Epithelial cell of esophagus (primary cell): ENCODE data around the gene CDK5R1.
"Not testable (repeated sequence)": the region's sequence is repeated elsewhere in the genome, so short reads cannot be mapped to it uniquely, and the experiment has no call there.

Source experiments
- DNase-seq: peaks from one replicate; pipeline ENCODE4 v3.0.0; 2010; ENCODE audit warnings: low read depth
- H3K4me3 ChIP-seq: 2 replicates; pipeline ENCODE4 v1.5.1; 2011; ENCODE audit warnings: mild to moderate bottlenecking, low read length, control low read depth
- TF ChIP-seq, protein P1 (sequence below): IDR thresholded peaks from 2 replicates; pipeline ENCODE4 v1.5.1; 2011; ENCODE audit warnings: low read depth, mild to moderate bottlenecking, low read length, control low read depth, inconsistent platforms; ENCODE audit not compliant: insufficient read depth; ENCODE audit errors: missing control alignments

CDK5R1 gene

DNA sequence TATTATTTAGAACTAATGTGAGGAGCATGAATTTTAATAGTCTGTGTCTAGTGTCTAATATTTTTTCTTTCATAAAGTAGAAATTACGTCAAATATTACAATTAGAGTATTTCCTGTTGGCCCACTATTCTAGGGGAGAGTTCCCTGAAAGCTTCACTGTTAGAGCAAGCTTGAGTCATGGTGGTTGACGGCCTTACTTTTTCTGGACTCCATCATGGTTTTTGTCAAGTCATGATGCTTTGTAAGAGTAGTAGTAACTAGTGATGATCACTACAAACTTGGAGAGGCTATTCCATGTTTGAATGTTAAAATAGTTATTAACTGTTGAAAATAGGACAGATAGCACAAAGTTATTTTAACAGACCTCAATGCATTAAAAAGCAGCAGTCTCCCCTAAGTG lies 40.8 kb upstream of the CDK5R1 start:
- H3K4me3 ChIP-seq: peak overlapping the region; percentile 96
- peak; percentile 51 for DNase-seq
- TF ChIP-seq, protein P1, sequence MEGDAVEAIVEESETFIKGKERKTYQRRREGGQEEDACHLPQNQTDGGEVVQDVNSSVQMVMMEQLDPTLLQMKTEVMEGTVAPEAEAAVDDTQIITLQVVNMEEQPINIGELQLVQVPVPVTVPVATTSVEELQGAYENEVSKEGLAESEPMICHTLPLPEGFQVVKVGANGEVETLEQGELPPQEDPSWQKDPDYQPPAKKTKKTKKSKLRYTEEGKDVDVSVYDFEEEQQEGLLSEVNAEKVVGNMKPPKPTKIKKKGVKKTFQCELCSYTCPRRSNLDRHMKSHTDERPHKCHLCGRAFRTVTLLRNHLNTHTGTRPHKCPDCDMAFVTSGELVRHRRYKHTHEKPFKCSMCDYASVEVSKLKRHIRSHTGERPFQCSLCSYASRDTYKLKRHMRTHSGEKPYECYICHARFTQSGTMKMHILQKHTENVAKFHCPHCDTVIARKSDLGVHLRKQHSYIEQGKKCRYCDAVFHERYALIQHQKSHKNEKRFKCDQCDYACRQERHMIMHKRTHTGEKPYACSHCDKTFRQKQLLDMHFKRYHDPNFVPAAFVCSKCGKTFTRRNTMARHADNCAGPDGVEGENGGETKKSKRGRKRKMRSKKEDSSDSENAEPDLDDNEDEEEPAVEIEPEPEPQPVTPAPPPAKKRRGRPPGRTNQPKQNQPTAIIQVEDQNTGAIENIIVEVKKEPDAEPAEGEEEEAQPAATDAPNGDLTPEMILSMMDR: no peak

DNA sequence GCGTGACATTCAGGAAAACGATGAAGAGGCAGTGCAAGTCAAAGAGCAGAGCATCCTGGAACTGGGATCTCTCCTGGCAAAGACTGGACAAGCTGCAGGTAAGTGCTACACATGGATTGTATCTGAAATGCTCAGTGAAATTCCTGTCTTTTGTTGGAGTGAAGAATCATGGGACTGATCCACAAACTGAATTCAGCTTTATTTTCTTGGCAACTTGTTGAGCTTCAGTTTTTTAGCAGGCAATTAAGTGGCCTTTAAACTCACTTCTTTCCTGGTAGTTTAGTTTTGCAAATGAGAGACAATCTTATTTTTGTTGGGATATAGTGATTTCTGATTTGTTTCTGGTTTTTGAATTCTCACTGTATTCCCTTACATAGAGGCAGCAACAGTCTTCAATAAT lies 39.8 kb upstream of the CDK5R1 start:
- no peak for DNase-seq
- H3K4me3 ChIP-seq: no peak overlapping the region
- TF ChIP-seq, protein P1: no peak

DNA sequence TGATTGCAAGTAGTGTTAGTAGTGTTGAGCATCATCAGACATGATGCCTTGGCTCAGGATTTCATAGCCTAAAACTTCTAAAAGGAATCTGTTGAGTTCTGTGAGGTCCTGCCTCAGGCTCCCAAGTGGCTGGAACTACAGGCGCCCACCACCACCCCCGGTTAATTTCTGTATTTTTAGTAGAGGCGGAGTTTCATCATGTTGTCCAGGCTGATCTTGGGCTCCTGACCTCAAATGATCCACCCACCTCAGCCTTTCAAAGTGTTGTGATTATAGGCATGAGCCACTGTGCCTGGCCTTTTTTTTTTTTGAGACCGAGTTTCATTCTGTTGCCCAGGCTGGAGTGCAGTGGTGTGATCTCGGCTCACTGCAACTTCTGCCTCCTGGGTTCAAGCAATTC lies 36.8 kb upstream of the CDK5R1 start:
- TF ChIP-seq, protein P1: no peak
- H3K4me3 ChIP-seq: no peak overlapping the region
- DNase-seq: no peak

DNA sequence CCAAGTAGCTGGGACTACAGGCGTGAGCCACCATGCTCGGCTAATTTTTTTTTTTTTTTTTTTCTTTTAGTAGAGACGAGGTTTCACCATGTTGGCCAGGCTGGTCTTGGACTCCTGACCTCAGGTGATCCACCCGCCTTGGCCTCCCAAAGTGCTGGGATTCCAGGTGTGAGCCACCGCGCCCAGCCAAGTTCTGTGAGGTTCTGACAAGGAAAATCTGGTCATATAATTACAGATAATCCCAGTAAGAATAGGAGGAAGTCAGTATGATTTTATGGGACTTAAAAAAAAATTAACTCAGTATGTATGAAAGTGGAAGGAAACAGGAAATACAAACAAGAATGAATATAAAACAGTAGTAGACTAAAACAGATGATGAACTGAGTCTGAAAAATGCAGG lies 36.4 kb upstream of the CDK5R1 start:
- not testable (repeated sequence) for DNase-seq, H3K4me3 ChIP-seq

DNA sequence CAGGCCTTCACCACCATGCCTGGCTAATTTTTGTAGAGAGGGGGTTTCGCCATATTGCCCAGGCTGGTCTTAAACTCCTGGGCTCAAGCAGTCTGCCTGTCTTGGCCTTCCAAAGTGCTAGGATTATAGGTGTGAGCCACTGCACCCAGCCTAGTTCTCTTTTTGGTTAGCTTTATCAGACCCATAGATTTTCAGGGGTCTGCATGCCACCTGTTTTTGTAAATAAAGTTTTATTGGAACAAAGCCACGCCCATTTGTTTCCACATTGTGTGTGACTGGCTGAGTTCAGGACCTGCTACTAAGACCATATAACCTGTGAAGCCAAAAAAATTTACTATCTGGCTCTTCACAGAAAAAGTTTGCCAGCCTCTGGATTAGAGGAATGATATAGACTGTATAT lies 34.9 kb upstream of the CDK5R1 start:
- no peak for DNase-seq
- no peak overlapping the region for H3K4me3 ChIP-seq
- TF ChIP-seq, protein P1: no peak

DNA sequence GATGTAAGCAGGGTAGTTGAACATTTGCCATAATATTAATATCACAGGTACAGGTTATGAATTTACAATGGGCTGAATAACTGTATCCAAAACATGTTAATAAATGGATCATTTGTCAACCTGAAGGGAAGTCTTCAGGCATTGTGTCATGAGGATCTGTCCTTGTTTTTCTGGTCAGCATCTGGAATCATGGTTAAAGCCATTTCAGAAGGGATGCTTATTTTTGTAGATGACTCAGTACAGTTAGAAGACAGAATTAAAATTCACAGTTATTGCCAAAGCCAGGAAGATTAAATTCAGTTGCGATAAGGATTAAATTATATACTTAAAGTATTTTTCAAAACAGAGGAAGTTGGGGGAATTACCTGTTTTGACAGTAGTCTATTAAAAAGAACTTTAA lies 34.5 kb upstream of the CDK5R1 start:
- H3K4me3 ChIP-seq: no peak overlapping the region
- no peak for DNase-seq
- TF ChIP-seq, protein P1: no peak

DNA sequence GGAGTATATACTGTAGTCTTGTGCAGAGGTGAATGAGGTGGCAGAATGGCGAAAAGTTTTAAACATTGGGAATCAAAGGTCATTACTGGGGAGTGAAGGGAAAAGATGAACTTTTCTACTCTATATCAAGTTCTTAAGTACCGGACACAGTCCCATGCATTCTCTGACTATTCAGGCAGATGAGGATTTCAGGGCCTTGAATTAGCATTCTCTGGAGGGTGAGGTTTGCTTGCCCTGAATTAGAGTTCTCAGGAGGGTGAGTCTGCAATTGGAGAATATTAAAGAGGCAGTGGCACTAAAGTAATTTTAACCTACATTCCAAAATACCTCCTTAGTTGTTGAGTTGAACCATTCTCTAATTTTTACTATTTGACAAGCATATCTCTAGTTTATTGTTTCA lies 33.4 kb upstream of the CDK5R1 start:
- TF ChIP-seq, protein P1: no peak
- DNase-seq: no peak
- H3K4me3 ChIP-seq: no peak overlapping the region

DNA sequence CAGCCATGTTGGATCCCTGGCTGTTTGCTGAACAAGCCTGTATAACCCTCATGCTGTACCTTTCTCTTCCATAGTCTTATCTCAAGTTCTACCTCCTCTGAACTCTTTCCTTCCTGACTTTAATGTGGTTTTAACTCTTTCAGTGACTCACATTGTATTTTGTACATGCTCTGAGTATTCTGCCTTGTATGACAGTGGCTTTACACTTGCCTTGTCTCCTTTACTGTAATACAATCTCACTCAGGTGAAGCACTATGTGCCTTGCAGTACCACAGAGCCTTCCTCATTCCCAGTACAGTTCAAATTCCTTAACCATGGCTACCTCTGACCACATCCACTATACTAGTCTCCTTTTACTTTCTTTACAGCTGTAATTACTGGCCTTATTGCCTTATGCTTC lies 28.4 kb upstream of the CDK5R1 start:
- no peak overlapping the region for H3K4me3 ChIP-seq
- no peak for DNase-seq
- TF ChIP-seq, protein P1: no peak
